Measurements from ENCODE around the gene IFT80. TPM values are rescaled to one million over a fixed set of nuclear protein-coding genes. Genes with fewer than 3 reads are reported as not detected.

Gene IFT80
- total RNA-seq, 2 donors from 2014 or later, result 13.8 to 14.1 TPM

DNA sequence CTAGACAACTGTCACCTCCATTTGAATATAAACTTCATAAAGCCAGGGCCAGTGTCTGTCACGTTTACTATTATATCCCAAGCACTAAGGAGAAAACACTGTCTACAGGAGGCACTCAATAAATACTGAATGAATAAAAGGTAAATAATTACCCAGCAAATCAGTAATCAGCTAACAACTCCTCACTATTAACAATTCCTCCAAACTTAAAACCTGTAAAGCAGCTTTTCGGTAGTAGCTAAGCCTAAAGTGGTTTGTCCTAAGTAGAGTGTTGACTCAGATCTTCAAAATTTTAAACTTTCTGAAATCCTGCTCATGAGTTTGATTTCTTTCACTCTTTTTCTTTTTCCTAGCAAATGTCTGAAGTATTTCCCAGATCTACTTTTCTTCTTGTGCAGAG lies 133.9 kb downstream of the IFT80 start:
- H3K4me1 ChIP-seq, result no peaks in the 10 kb centered on the region
- no peak for DNase-seq (ENCODE audit: low spot score)
- no peak overlapping the region for H3K4me3 ChIP-seq
- H3K27me3 ChIP-seq, result no peaks in the 10 kb centered on the region
- H3K9me3 ChIP-seq, result no peaks in the 10 kb centered on the region
- no peaks in the 10 kb centered on the region for H3K36me3 ChIP-seq
- TF ChIP-seq, protein P1, sequence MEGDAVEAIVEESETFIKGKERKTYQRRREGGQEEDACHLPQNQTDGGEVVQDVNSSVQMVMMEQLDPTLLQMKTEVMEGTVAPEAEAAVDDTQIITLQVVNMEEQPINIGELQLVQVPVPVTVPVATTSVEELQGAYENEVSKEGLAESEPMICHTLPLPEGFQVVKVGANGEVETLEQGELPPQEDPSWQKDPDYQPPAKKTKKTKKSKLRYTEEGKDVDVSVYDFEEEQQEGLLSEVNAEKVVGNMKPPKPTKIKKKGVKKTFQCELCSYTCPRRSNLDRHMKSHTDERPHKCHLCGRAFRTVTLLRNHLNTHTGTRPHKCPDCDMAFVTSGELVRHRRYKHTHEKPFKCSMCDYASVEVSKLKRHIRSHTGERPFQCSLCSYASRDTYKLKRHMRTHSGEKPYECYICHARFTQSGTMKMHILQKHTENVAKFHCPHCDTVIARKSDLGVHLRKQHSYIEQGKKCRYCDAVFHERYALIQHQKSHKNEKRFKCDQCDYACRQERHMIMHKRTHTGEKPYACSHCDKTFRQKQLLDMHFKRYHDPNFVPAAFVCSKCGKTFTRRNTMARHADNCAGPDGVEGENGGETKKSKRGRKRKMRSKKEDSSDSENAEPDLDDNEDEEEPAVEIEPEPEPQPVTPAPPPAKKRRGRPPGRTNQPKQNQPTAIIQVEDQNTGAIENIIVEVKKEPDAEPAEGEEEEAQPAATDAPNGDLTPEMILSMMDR (IDR thresholded peaks at IDR 0.05), result no peak
- no peak overlapping the region for H3K27ac ChIP-seq

DNA sequence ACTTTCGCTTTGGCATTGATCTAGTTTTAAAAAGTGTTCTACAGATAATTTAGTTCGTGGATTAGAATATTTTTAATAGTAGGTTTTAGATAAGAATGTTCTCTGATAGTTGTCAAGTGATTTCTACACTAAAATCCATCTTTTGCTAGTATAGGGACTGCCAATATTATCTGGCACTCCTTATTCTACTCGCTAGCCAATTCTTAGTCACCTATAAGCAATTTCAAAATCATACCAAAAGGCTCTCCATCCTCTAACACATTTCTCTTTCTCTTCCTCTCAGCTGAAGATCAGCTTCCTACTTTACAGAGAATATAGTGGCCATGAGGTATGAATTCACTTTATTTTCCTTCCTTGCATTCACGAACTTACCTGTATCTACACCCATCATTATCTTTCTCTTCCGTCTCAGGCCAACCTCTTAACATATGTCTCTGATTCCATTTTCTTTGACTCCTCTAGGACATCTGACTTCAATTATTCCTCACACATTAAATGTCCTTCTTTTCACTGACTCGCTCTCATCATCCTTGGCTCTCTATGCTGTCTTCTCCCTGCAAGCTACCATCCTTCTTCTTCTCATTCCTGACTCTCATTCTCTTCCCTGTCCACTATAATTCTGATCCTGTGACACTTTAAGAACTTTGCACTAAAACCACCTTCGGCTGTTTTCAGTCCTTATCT lies 138.3 kb downstream of the IFT80 start:
- Histone ChIP-seq H3K4me3 (no peak overlapping the region), H3K27me3 (no peaks in the 10 kb centered on the region), H3K4me1 (no peaks in the 10 kb centered on the region), H3K36me3 (no peaks in the 10 kb centered on the region), H3K9me3 (no peaks in the 10 kb centered on the region), H3K27ac (no peak overlapping the region)
- TF ChIP-seq, protein P1 (IDR thresholded peaks at IDR 0.05), result no peak
- DNase-seq (ENCODE audit: low spot score), result no peak

DNA sequence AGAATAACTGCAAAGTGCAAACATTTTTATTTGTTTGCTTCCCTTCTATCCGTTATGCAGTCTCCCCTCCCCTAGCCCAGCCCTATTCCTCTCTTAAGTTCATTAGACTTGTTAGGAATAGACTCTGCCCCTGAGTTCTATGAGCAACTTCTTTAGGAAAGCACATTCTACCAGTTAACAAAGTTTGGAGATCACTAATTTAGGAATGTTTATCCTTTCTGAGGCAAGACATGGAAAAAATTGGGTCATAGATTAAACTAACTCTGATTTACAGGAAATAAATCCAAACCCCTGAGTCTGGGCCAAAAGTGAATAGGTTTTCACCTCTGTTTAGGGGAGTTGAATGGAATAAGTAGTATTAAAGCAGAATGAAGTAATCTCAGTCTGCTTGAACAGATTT lies 139.4 kb downstream of the IFT80 start:
- DNase-seq (ENCODE audit: low spot score), result no peak
- Histone ChIP-seq H3K27ac (no peak overlapping the region), H3K4me3 (no peak overlapping the region), H3K4me1 (no peaks in the 10 kb centered on the region), H3K36me3 (no peaks in the 10 kb centered on the region), H3K9me3 (no peaks in the 10 kb centered on the region), H3K27me3 (no peaks in the 10 kb centered on the region)
- TF ChIP-seq, protein P1 (IDR thresholded peaks at IDR 0.05), result no peak

DNA sequence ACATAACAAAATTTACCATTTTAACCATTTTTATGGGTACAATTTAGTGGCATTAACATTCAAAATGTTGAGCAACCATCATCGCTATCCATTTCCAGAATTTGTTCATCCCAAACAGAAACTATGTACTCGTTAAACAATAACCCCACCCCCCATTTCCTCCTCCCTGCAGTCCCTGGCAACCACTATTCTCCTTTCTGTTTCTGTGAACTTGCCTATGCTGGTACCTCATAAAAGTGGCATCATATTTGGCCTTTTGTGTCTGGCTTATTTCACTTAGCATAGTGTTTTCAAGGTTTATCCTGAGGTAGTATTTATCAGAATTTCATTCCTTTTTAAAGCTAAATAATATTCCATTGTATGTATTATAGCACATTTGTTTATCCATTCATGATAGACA lies 141.4 kb downstream of the IFT80 start:
- no peak overlapping the region for H3K4me3 ChIP-seq
- no peaks in the 10 kb centered on the region for H3K9me3 ChIP-seq
- H3K27me3 ChIP-seq, result no peaks in the 10 kb centered on the region
- DNase-seq (ENCODE audit: low spot score), result no peak
- H3K4me1 ChIP-seq, result no peaks in the 10 kb centered on the region
- no peak overlapping the region for H3K27ac ChIP-seq
- no peaks in the 10 kb centered on the region for H3K36me3 ChIP-seq
- TF ChIP-seq, protein P1 (IDR thresholded peaks at IDR 0.05), result no peak

DNA sequence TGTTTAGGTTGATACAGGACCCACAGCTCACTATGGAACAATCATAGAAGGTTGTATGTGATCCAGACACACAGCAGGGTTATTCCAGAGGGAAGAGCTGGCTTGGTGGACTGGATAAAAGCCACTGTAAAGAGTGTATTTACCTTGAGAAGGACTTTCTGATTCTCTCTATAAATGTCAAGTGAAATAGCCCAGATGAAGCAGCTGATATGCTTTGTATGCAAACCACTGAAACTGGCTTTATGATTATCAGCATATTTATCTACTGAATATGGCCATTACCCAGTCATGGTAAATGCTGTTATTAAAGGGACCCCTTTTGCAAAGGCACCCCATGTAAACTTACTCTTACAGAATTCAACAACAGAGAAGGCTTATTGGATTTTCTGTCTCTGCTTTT lies 145.7 kb downstream of the IFT80 start:
- DNase-seq (ENCODE audit: low spot score), result no peak
- no peaks in the 10 kb centered on the region for H3K36me3 ChIP-seq
- H3K27me3 ChIP-seq, result no peaks in the 10 kb centered on the region
- TF ChIP-seq, protein P1 (IDR thresholded peaks at IDR 0.05), result no peak
- H3K27ac ChIP-seq, result no peak overlapping the region
- H3K4me1 ChIP-seq, result no peaks in the 10 kb centered on the region
- H3K9me3 ChIP-seq, result no peaks in the 10 kb centered on the region
- no peak overlapping the region for H3K4me3 ChIP-seq

DNA sequence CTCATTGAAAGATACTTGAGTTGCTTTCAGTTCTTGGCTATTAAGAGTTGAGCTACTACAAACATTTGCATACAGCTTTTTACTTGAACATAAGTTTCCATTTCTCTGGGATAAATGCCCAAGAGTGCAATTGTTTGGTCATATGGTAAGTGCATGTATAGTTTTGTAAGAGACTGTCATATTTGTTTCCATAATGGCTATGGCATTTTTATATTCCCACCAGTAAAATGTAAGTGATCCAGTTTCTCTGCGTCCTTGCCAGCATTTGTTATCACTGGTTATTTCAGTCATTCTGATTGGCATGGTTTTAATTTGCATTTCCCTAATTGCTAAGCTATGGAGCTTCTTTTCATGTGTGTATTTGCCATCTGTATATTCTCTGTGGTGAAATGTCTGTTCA lies 151.3 kb downstream of the IFT80 start:
- DNase-seq (ENCODE audit: low spot score), result no peak
- TF ChIP-seq, protein P1 (IDR thresholded peaks at IDR 0.05), result no peak
- Histone ChIP-seq H3K27me3 (no peaks in the 10 kb centered on the region), H3K4me1 (no peaks in the 10 kb centered on the region), H3K4me3 (no peak overlapping the region), H3K27ac (no peak overlapping the region), H3K36me3 (no peaks in the 10 kb centered on the region), H3K9me3 (no peaks in the 10 kb centered on the region)
